ENCODE results near the gene HOXA9.

Gene HOXA9

GRCh38 chr7:27174874-27175625 is 9.7 kb upstream of the HOXA9 start:
- DNase-seq (ENCODE audit: low read depth), result no peak
- H3K4me3 ChIP-seq (ENCODE audit: control insufficient read depth, low read depth, low read length), result no peak overlapping the region
- TF ChIP-seq CTCF (conservative IDR thresholded peaks at IDR 0.05; ENCODE audit: control insufficient read depth, insufficient read depth, low read depth, low read length), result no peak

- no peak for TF ChIP-seq CTCF (conservative IDR thresholded peaks at IDR 0.05; ENCODE audit: control insufficient read depth, insufficient read depth, low read depth, low read length)
- peak; percentile 10 for DNase-seq (ENCODE audit: low read depth)
- peak within 1 kb of the TSS; percentile 60 for H3K4me3 ChIP-seq (ENCODE audit: control insufficient read depth, low read depth, low read length)
Observed at GRCh38 chr7:27173956-27174873, 8.9 kb upstream of the HOXA9 start, which contains the start of gene HOXA10. Gene HOXA10, minus strand, starts transcription at chr7:27174320. Its CDS starts 14 bp downstream, at chr7:27174306.

GRCh38 chr7:27173511-27173955 is 8.2 kb upstream of the HOXA9 start:
- TF ChIP-seq CTCF (conservative IDR thresholded peaks at IDR 0.05; ENCODE audit: control insufficient read depth, insufficient read depth, low read depth, low read length), result no peak
- peak overlapping the region; percentile 60 for H3K4me3 ChIP-seq (ENCODE audit: control insufficient read depth, low read depth, low read length)
- no peak for DNase-seq (ENCODE audit: low read depth)

- peak overlapping the region; percentile 60 for H3K4me3 ChIP-seq (ENCODE audit: control insufficient read depth, low read depth, low read length)
- TF ChIP-seq CTCF (conservative IDR thresholded peaks at IDR 0.05; ENCODE audit: control insufficient read depth, insufficient read depth, low read depth, low read length), result no peak
Observed at GRCh38 chr7:27172823-27173510, 7.6 kb upstream of the HOXA9 start.

GRCh38 chr7:27172315-27172774 is 7.0 kb upstream of the HOXA9 start:
- TF ChIP-seq CTCF (conservative IDR thresholded peaks at IDR 0.05; ENCODE audit: control insufficient read depth, insufficient read depth, low read depth, low read length), result no peak
- H3K4me3 ChIP-seq (ENCODE audit: control insufficient read depth, low read depth, low read length), result peak overlapping the region; percentile 60
- DNase-seq (ENCODE audit: low read depth), result peak; percentile 45

More at GRCh38 chr7:27172823-27173510, 7.6 kb upstream of the HOXA9 start:
- peak; percentile 71 for DNase-seq (ENCODE audit: low read depth)

Measured in fibroblast of mammary gland (primary cell).